A673 (cell line): ENCODE measurements around the gene BCAS4. TPM values are rescaled to one million over a fixed set of nuclear protein-coding genes. Genes with fewer than 3 reads are reported as not detected.

ENCODE experiments used
- BruUV-seq: library from RNA; stranded (reverse); fragments of 400-500 nt; replicated peaks from 2 replicates; lab custom pipeline; 2021; lab: Mats Ljungman, UMichigan
- CTCF ChIA-PET: fragments of 300-600 bp; sonication (Branson Sonifier 250); formaldehyde crosslinking; loops from one replicate; lab custom pipeline; 2022; ENCODE audit warnings: antibody characterized with exemption; lab: Charles Lee
- POLR2A ChIA-PET: fragments of 300-600 bp; sonication (Branson Sonifier 250); formaldehyde crosslinking; loops from one replicate; lab custom pipeline; 2022; ENCODE audit warnings: antibody characterized with exemption; ENCODE audit not compliant: low non-redundant PET; lab: Charles Lee
- DNase-seq: peaks from one replicate; pipeline ENCODE4 v3.0.0-alpha.2; 2015; ENCODE audit warnings: low spot score
- H3K27ac ChIP-seq: fragments of 200-600 bp; sonication (generic); 2 replicates; pipeline ENCODE4 v1.5.1; 2016; ENCODE audit warnings: mixed run types, low read depth, mild to moderate bottlenecking, mixed read lengths, antibody characterized with exemption, low read length; ENCODE audit not compliant: poor library complexity, severe bottlenecking
- H3K27me3 ChIP-seq: fragments of 200-600 bp; sonication (generic); replicated peaks from 2 replicates; pipeline ENCODE4 v1.6.1; 2017; ENCODE audit warnings: mixed run types, low read depth, mild to moderate bottlenecking, mixed read lengths, antibody characterized with exemption, low read length; ENCODE audit not compliant: insufficient read depth, poor library complexity
- H3K36me3 ChIP-seq: fragments of 200-600 bp; sonication (generic); 2 replicates; pipeline ENCODE4 v1.6.1; 2016; ENCODE audit warnings: mixed run types, mild to moderate bottlenecking, mixed read lengths, antibody characterized with exemption, low read length; ENCODE audit not compliant: insufficient read depth, poor library complexity, severe bottlenecking
- H3K4me1 ChIP-seq: fragments of 200-600 bp; sonication (generic); 2 replicates; pipeline ENCODE4 v1.6.1; 2017; ENCODE audit warnings: mixed run types, mild to moderate bottlenecking, mixed read lengths, antibody characterized with exemption, low read length; ENCODE audit not compliant: insufficient read depth, poor library complexity, severe bottlenecking
- H3K4me3 ChIP-seq: fragments of 200-600 bp; sonication (generic); 2 replicates; pipeline ENCODE4 v1.5.1; 2016; ENCODE audit warnings: low read depth, mixed run types, mild to moderate bottlenecking, mixed read lengths, low read length; ENCODE audit not compliant: poor library complexity, severe bottlenecking
- H3K9me3 ChIP-seq: fragments of 200-600 bp; sonication (generic); 2 replicates; pipeline ENCODE4 v1.6.1; 2016; ENCODE audit warnings: mixed run types, low read depth, mild to moderate bottlenecking, mixed read lengths, antibody characterized with exemption, low read length; ENCODE audit not compliant: poor library complexity, severe bottlenecking
- CTCF ChIP-seq: fragments of 300-800, 200-600 bp; sonication (generic); conservative IDR thresholded peaks from 2 replicates; pipeline ENCODE4 v1.5.1; 2017; ENCODE audit warnings: low read depth, mild to moderate bottlenecking, antibody characterized with exemption, low read length, moderate library complexity, mixed read lengths
- EZH2 ChIP-seq: fragments of 200-600 bp; sonication (generic); IDR thresholded peaks from 2 replicates; pipeline ENCODE4 v1.6.1; 2017; ENCODE audit warnings: borderline replicate concordance, low read depth, mild to moderate bottlenecking, mixed read lengths, antibody characterized with exemption, low read length; ENCODE audit not compliant: poor library complexity, severe bottlenecking
- intact Hi-C: fragments of 100-400 bp; cut with micrococcal nuclease; formaldehyde crosslinking; loops from one replicate; pipeline ENCODE4 v1.10.0; 2022; ENCODE audit not compliant: unreplicated experiment
- total RNA-seq: library from RNA; stranded (reverse); gene quantifications from 2 replicates; pipeline ENCODE4 v1.2.3, GENCODE V29; 2021

The BCAS4 gene
- total RNA-seq, 1 experiment from 2014 or later: 28.4 TPM

DNA sequence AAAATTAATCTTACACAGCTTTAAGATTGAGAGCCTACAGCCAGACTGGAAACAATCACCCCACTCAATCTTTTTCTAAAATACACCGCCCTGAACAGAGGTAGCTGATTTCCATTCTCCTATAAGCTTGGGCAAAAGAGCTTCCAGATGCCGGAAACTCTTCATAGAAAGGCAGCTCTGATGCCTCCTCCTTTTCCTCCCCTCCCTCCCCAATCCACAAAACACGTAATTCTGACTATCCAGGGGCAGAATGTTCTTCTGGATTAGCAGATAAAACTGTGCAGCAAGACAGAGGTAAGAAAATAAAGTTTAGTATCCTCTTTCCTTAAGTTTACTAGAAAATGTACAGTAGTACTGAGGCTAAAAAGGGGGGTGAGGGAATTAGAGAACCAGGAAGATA lies 120.6 kb downstream of the BCAS4 start:
- Histone ChIP-seq H3K9me3 (no peaks in the 10 kb centered on the region), H3K4me3 (no peak overlapping the region), H3K36me3 (peaks cover 30% of the 10 kb centered on the region), H3K27me3 (no peaks in the 10 kb centered on the region), H3K4me1 (peaks cover 60% of the 10 kb centered on the region), H3K27ac (peak overlapping the region; percentile 49)
- BruUV-seq: no TSS peak
- peak; percentile 38 for DNase-seq
- intact Hi-C loops: no loop called here
- ChIA-PET POLR2A (no interaction called here), CTCF (interaction anchor here (0.6 kb wide), 1 partner anchor 1212 kb away, joined by 3 read pairs; no protein-coding TSS in a partner anchor)
- TF ChIP-seq EZH2: no peak
- TF ChIP-seq CTCF: no peak

DNA sequence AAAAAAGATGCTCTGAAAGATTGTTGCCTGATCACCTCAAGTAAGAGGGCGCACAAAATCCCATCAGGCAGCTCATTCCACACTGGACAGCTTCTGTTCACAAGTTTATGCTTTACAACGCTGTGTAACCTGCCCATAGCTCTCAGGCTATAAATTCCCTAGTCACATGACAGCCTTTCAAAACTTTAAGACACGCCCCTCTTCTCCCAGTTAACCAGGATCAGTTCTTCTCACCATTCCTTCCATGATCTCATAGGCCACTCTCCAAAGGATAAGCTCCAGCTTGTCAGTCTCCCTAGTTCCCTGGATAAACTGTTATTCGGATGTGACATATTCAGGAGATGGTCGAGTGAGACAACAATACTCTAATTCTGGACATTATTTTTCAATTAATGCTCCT lies 121.4 kb downstream of the BCAS4 start:
- CTCF ChIA-PET: interaction anchor here (0.7 kb wide), 1 partner anchor 57 kb away, joined by 5 read pairs; no protein-coding TSS in a partner anchor
- Histone ChIP-seq H3K27ac (no peak overlapping the region), H3K9me3 (no peaks in the 10 kb centered on the region), H3K4me3 (no peak overlapping the region), H3K4me1 (peaks cover 60% of the 10 kb centered on the region), H3K27me3 (no peaks in the 10 kb centered on the region), H3K36me3 (peaks cover 30% of the 10 kb centered on the region)
- no peak for TF ChIP-seq EZH2
- no peak for TF ChIP-seq CTCF
- intact Hi-C loops: no loop called here
- peak; percentile 62 for DNase-seq
- BruUV-seq: no TSS peak
- POLR2A ChIA-PET: interaction anchor here (0.6 kb wide), 1 partner anchor 275 kb away, joined by 3 read pairs; no protein-coding TSS in a partner anchor

GRCh38 chr20:50916934-50917333 lies 122.1 kb downstream of the BCAS4 start:
- Histone ChIP-seq H3K36me3 (peaks cover 30% of the 10 kb centered on the region), H3K27ac (peak overlapping the region; percentile 33), H3K4me1 (peaks cover 60% of the 10 kb centered on the region), H3K9me3 (no peaks in the 10 kb centered on the region), H3K27me3 (no peaks in the 10 kb centered on the region), H3K4me3 (no peak overlapping the region)
- no peak for DNase-seq
- TF ChIP-seq CTCF: no peak
- TF ChIP-seq EZH2: no peak
- intact Hi-C loops: no loop called here
- BruUV-seq: no TSS peak
- CTCF ChIA-PET: interaction anchor here (0.7 kb wide), 1 partner anchor 58 kb away, joined by 5 read pairs; no protein-coding TSS in a partner anchor
- POLR2A ChIA-PET: no interaction called here
